Suprapubic skin (tissue), 4 donors: ENCODE measurements around the gene TUBB.
A peak's percentile ranks its signal among the peaks of the same experiment; 100 is the strongest.

ENCODE experiments used
- CTCF ChIP-seq, 2 donors: fragments of 200-600 bp in 1 of 2; fragments of 450-650 bp in 1 of 2; sonication (generic) in 1 of 2; IDR thresholded peaks; one replicate each; pipeline ENCODE4 v1.5.1; 2016 to 2019; ENCODE audit warnings: antibody characterized with exemption in 2 of 2, mild to moderate bottlenecking in 1 of 2, moderate library complexity in 1 of 2
- EP300 ChIP-seq: sonication (generic); formaldehyde crosslinking; IDR thresholded peaks from one replicate; pipeline ENCODE4 v1.6.1; 2017; ENCODE audit warnings: antibody characterized with exemption
- POLR2A ChIP-seq, 2 donors: fragments of 450-650 bp; IDR thresholded peaks; one replicate each; pipeline ENCODE4 v1.6.1; 2017; ENCODE audit warnings: antibody characterized with exemption in 2 of 2, mild to moderate bottlenecking in 2 of 2, moderate library complexity in 2 of 2
- POLR2AphosphoS5 ChIP-seq, 3 donors: sonication (generic); formaldehyde crosslinking; IDR thresholded peaks; one replicate each; pipeline ENCODE4 v1.6.1; 2017; ENCODE audit warnings: antibody characterized with exemption in 3 of 3

GRCh38 chr6:30678964-30679726 is 41.0 kb upstream of the TUBB start:
- peak; percentile 93 to 96 for TF ChIP-seq CTCF (IDR thresholded peaks at IDR 0.05)
- TF ChIP-seq POLR2AphosphoS5 (IDR thresholded peaks at IDR 0.05) = peak in 2 of 3 donors; percentile 50 to 67
- TF ChIP-seq EP300 = no peak
- no peak for TF ChIP-seq POLR2A (IDR thresholded peaks at IDR 0.05)
